Ectodermal cell (in vitro differentiated cells): ENCODE data around the gene YIF1B.

ENCODE experiments used
- H3K27ac ChIP-seq: 2 replicates; pipeline ENCODE4 v1.7.0; 2013; ENCODE audit warnings: mild to moderate bottlenecking, low read depth, low read length; ENCODE audit not compliant: insufficient read depth, poor library complexity, severe bottlenecking
- H3K27me3 ChIP-seq: 2 replicates; pipeline ENCODE4 v1.7.0; 2013; ENCODE audit warnings: mild to moderate bottlenecking, low read length; ENCODE audit not compliant: insufficient read depth, control insufficient read depth, poor library complexity, severe bottlenecking
- H3K36me3 ChIP-seq: one replicate; pipeline ENCODE4 v1.7.0; 2013; ENCODE audit warnings: low read length; ENCODE audit not compliant: control insufficient read depth, insufficient read depth
- H3K4me1 ChIP-seq: one replicate; pipeline ENCODE4 v1.7.0; 2013; ENCODE audit warnings: low read length; ENCODE audit not compliant: control insufficient read depth, insufficient read depth
- H3K4me3 ChIP-seq: 2 replicates; pipeline ENCODE4 v1.7.0; 2013; ENCODE audit warnings: low read depth, low read length, control low read depth; ENCODE audit not compliant: insufficient read depth
- H3K9me3 ChIP-seq: 2 replicates; pipeline ENCODE4 v1.7.0; 2013; ENCODE audit warnings: mild to moderate bottlenecking, low read length, moderate library complexity; ENCODE audit not compliant: control insufficient read depth
- WGBS, 2 experiments: methylation state at CpG; one replicate each; pipeline ENCODE4 v1.1.7; 2013; ENCODE audit warnings: missing lambda C conversion rate in 2 of 2; 5-methylcytosine and 5-hydroxymethylcytosine counted together

The YIF1B gene

DNA sequence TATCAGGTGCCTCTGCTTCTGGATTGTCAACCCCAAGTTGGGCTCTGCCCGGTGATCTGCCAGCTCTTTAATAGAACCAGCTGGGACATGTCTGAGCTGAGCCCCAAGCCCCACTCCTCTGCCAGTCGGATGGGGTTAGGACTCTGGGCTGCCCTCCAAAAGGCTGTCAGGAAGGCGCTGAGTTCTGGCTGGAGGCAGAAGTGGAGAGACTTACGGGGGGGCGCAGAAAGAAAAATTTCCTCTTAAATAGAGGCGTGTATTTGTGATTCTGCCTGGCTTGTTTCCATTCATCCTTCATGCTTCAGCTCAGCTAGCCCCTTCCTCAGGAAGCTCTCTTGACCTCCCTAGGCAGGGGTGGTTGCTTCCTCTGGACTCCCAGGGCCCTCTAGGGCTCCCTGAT, 2.9 kb upstream of the YIF1B start:
- Histone ChIP-seq H3K27me3 (peaks cover 55% of the 10 kb centered on the region), H3K4me3 (no peak overlapping the region), H3K4me1 (peaks cover 11% of the 10 kb centered on the region), H3K9me3 (no peaks in the 10 kb centered on the region), H3K36me3 (no peaks in the 10 kb centered on the region), H3K27ac (no peak overlapping the region)
- 90 to 92% methylated on average over 6 of the region's 6 CpGs for WGBS, 2 experiments

DNA sequence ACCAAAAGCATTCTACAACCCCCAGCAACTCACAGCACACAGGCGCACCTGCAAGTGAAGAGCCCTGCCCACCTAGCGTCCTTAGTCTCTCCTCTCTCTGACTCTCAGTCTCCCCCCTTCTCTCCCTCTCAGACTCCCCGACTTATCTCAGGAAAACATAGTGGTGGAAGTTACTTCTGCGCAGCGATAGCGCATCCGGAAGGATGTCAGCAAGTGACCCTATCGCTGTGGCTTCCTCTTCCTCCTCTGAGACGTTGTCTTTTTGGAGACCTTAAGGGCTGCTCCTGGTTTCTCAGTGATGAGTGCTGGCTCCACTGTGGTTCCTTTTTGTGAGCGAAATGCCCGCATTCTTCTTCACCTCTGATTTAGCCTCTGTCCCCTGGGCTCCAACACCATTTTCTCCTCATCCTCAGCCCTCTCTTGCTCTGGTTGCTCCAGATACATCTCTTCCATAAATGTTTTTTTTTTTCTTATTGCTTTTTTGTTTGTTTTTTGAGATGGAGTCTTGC, 1.4 kb upstream of the YIF1B start:
- Histone ChIP-seq H3K36me3 (no peaks in the 10 kb centered on the region), H3K4me1 (peaks cover 11% of the 10 kb centered on the region), H3K9me3 (no peaks in the 10 kb centered on the region), H3K4me3 (no peak overlapping the region), H3K27me3 (peaks cover 55% of the 10 kb centered on the region), H3K27ac (no peak overlapping the region)
- WGBS, 2 experiments: 91 to 93% methylated on average over 11 of the region's 11 CpGs

GRCh38 chr19:38316477-38317067, 825 bp upstream of the YIF1B start:
- WGBS, 2 experiments: 44 to 47% methylated on average over 8 of the region's 8 CpGs
- H3K36me3 ChIP-seq: no peaks in the 10 kb centered on the region
- peak overlapping the region; percentile 33 for H3K4me3 ChIP-seq
- H3K27me3 ChIP-seq: peaks cover 52% of the 10 kb centered on the region
- no peak overlapping the region for H3K27ac ChIP-seq
- no peaks in the 10 kb centered on the region for H3K9me3 ChIP-seq
- H3K4me1 ChIP-seq: peaks cover 9% of the 10 kb centered on the region

DNA sequence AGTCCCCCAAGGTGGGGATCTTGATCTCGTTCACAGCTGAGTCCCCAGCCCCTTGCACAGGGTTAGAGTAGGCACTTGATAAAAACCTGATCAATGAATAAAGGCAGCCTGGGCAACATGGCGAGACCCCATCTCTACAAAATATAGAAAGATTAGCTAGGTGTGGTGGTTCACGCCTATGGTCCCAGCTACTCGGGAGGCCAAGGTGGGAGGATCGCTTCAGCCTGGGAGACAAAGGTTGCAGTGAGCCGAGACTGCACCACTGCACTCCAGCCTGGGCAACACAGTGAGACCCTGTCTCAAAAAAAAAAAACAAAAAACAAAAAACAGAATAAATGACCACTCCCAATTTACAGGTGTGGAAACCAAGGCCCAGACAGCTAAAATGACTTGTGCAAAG, 4.8 kb downstream of the YIF1B start:
- H3K27ac ChIP-seq: no peak overlapping the region
- no peaks in the 10 kb centered on the region for H3K27me3 ChIP-seq
- 94 to 97% methylated on average over 6 of the region's 6 CpGs for WGBS, 2 experiments
- peaks cover 14% of the 10 kb centered on the region for H3K36me3 ChIP-seq
- no peaks in the 10 kb centered on the region for H3K4me1 ChIP-seq
- no peak overlapping the region for H3K4me3 ChIP-seq
- H3K9me3 ChIP-seq: no peaks in the 10 kb centered on the region

- H3K4me3 ChIP-seq: no peak overlapping the region
- H3K27ac ChIP-seq: no peak overlapping the region
- H3K27me3 ChIP-seq: no peaks in the 10 kb centered on the region
- 93 to 97% methylated on average over 2 of the region's 2 CpGs for WGBS, 2 experiments
- no peaks in the 10 kb centered on the region for H3K9me3 ChIP-seq
- peaks cover 14% of the 10 kb centered on the region for H3K36me3 ChIP-seq
- H3K4me1 ChIP-seq: no peaks in the 10 kb centered on the region
Measured at GRCh38 chr19:38310279-38310670, 5.5 kb downstream of the YIF1B start.

DNA sequence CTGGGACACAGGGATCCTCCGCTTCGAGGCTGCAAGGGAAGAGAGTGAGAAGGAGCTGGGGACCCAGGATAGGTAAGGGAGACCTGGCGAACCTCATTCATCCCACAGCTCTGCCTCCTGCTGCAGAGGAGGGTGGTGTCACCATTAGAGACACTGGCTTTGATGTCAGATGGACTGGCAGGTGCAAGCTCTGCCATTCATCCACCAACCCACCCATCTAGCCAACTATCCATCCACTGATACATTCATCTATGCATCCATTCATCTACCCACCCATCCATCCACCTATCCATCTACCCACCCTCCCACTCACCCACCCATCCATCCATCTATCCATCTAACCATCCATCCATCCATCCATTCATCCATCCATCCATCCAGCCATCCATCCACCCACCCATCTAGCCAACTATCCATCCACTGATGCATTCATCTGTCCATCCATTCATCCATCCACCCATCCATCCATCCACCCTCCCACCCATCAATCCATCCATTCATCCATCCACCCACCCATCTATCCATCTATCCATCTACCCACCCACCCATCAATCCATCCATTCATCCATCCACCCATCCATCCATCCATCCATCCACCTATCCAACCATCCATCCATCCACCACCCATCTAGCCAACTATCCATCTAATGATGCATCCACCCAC, 6.0 kb downstream of the YIF1B start:
- no peaks in the 10 kb centered on the region for H3K27me3 ChIP-seq
- H3K36me3 ChIP-seq: peaks cover 14% of the 10 kb centered on the region
- no peak overlapping the region for H3K4me3 ChIP-seq
- H3K9me3 ChIP-seq: no peaks in the 10 kb centered on the region
- no peak overlapping the region for H3K27ac ChIP-seq
- 91 to 97% methylated on average over 3 of the region's 3 CpGs for WGBS, 2 experiments
- H3K4me1 ChIP-seq: peaks cover 2% of the 10 kb centered on the region

DNA sequence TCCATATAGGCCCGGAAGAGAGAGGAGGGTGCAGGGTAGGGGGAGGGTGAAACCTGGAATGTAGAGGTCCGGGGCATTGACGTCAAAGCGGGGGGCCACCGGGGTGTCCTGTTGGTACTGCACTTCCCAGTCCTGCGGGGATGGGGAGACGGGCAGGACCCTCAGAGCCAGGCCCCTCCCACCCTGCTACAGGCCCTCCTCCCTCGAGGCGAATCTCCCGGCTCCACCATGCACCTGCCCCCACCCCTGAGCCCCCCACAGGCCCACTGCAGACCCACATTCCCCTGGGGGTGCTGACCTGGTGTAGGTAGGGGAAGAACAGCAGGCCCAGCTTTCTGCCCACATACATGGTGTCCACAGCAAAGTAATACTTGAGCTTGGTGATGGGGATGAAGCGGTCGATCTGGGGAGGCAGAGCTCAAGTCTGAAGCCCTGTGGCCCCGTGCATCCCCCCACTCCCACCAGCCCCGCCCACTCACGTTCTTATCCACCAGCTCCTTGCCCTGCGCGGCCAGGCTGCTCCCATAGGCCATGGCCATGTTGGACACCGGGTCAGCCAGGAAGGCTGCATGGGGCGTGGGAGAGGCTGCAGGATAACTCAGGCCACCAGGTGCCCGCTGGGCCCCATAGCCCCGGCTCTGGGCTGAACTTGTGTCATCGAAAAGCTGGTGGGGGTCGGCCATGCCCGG, 6.7 kb downstream of the YIF1B start:
- Histone ChIP-seq H3K36me3 (peaks cover 14% of the 10 kb centered on the region), H3K27me3 (no peaks in the 10 kb centered on the region), H3K27ac (no peak overlapping the region), H3K9me3 (no peaks in the 10 kb centered on the region), H3K4me3 (no peak overlapping the region), H3K4me1 (peaks cover 9% of the 10 kb centered on the region)
- 93 to 95% methylated on average over 24 of the region's 24 CpGs for WGBS, 2 experiments

- no peak overlapping the region for H3K27ac ChIP-seq
- 96% methylated on average over 12 of the region's 12 CpGs for WGBS, 2 experiments
Measured at GRCh38 chr19:38308006-38308766, 7.6 kb downstream of the YIF1B start.

GRCh38 chr19:38307597-38307996, 8.2 kb downstream of the YIF1B start:
- 95% methylated on average over 8 of the region's 8 CpGs for WGBS, 2 experiments

More at GRCh38 chr19:38308006-38308766, 7.6 kb downstream of the YIF1B start:
- Histone ChIP-seq H3K27me3 (no peaks in the 10 kb centered on the region), H3K4me1 (peaks cover 9% of the 10 kb centered on the region), H3K4me3 (no peak overlapping the region), H3K36me3 (peaks cover 14% of the 10 kb centered on the region), H3K9me3 (no peaks in the 10 kb centered on the region)

DNA sequence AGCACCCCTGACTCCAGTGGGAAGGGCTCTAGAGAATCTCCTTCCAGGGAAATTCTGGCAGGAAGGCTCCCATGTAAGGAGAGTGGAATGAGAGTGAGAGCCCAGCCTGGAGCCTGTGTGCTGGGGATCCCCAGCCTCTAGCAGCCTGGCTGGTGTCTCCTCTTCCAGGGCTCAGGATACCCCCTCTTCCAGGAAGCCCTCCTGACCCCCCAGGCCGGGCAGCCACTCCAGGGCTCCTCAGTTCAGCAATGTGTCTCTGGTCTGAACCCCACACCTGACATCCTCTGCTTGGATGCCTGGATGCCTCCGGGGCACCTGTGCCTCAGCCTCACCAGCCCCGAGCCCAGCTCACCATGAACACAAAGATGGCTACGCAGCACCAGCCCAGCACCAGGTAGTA, 8.7 kb downstream of the YIF1B start:
- WGBS, 2 experiments: 92 to 95% methylated on average over 4 of the region's 4 CpGs
- H3K4me1 ChIP-seq: peaks cover 9% of the 10 kb centered on the region
- no peak overlapping the region for H3K27ac ChIP-seq
- no peaks in the 10 kb centered on the region for H3K9me3 ChIP-seq
- H3K27me3 ChIP-seq: no peaks in the 10 kb centered on the region
- peaks cover 14% of the 10 kb centered on the region for H3K36me3 ChIP-seq
- no peak overlapping the region for H3K4me3 ChIP-seq

More at GRCh38 chr19:38307597-38307996, 8.2 kb downstream of the YIF1B start:
- peaks cover 14% of the 10 kb centered on the region for H3K36me3 ChIP-seq
- H3K9me3 ChIP-seq: no peaks in the 10 kb centered on the region
- H3K4me3 ChIP-seq: no peak overlapping the region
- no peaks in the 10 kb centered on the region for H3K27me3 ChIP-seq
- no peak overlapping the region for H3K27ac ChIP-seq
- H3K4me1 ChIP-seq: peaks cover 9% of the 10 kb centered on the region
